ENCODE results near the gene RBMS1. TPM values are rescaled to one million over a fixed set of nuclear protein-coding genes. Genes with fewer than 3 reads are reported as not detected.
A peak's percentile ranks its signal among the peaks of the same experiment; 100 is the strongest.

Gene RBMS1
- total RNA-seq, 4 donors from 2014 or later: 13.5 to 31.6 (median 23.0) TPM

- Histone ChIP-seq H3K27me3 (no peaks in the 10 kb centered on the region), H3K4me3 (no peak overlapping the region), H3K9me3 (no peaks in the 10 kb centered on the region), H3K4me1 (peaks cover 18 to 42% (median 36%) of the 10 kb centered on the region in 4 donors), H3K36me3 (no peaks in the 10 kb centered on the region), H3K27ac (no peak overlapping the region)
- no peak for DNase-seq
- intact Hi-C loops (cut with DNase I; ENCODE audit: low total_unique reads) (no loop called here), in situ Hi-C loops (cut with MboI; ENCODE audit: low pct_ligation_motif_present in 1 of 4, low pct_unique_long_range_greater_than_20kb in 1 of 4, low sequenced_read_pairs in 3 of 4) (no loop called here)
- TF ChIP-seq EP300 (IDR thresholded peaks at IDR 0.05; ENCODE audit: low read depth) (no peak), POLR2AphosphoS5 (IDR thresholded peaks at IDR 0.05) (no peak), POLR2A (IDR thresholded peaks at IDR 0.05) (no peak), CTCF (IDR thresholded peaks at IDR 0.05) (no peak)
- 74 to 93% methylated on average over 3 to 5 of the region's 5 CpGs for WGBS, 2 donors (ENCODE audit: low coverage in 1 of 2)
Observed at GRCh38 chr2:160226367-160226766, 267.2 kb downstream of the RBMS1 start.

- no peaks in the 10 kb centered on the region for H3K9me3 ChIP-seq
- TF ChIP-seq CTCF (IDR thresholded peaks at IDR 0.05): no peak
- TF ChIP-seq EP300 (IDR thresholded peaks at IDR 0.05; ENCODE audit: low read depth): no peak
- TF ChIP-seq POLR2A (IDR thresholded peaks at IDR 0.05): no peak
- no peak for TF ChIP-seq POLR2AphosphoS5 (IDR thresholded peaks at IDR 0.05)
- intact Hi-C loops (cut with DNase I; ENCODE audit: low total_unique reads): no loop called here
- no peaks in the 10 kb centered on the region for H3K36me3 ChIP-seq
- in situ Hi-C loops (cut with MboI; ENCODE audit: low pct_ligation_motif_present in 1 of 4, low pct_unique_long_range_greater_than_20kb in 1 of 4, low sequenced_read_pairs in 3 of 4): no loop called here
- no peaks in the 10 kb centered on the region for H3K27me3 ChIP-seq
- no peak overlapping the region for H3K4me3 ChIP-seq
- 60 to 61% methylated on average over 2 to 4 of the region's 4 CpGs for WGBS, 2 donors (ENCODE audit: low coverage in 1 of 2)
- no peak overlapping the region for H3K27ac ChIP-seq
- peak; percentile 27 for DNase-seq
- H3K4me1 ChIP-seq: peaks cover 24 to 46% (median 42%) of the 10 kb centered on the region in 4 donors
Observed at GRCh38 chr2:160225722-160226121, 267.9 kb downstream of the RBMS1 start.

GRCh38 chr2:160224507-160224906 is 269.1 kb downstream of the RBMS1 start:
- peaks cover 26 to 49% (median 43%) of the 10 kb centered on the region in 4 donors for H3K4me1 ChIP-seq

GRCh38 chr2:160224060-160224459 is 269.5 kb downstream of the RBMS1 start:
- H3K4me1 ChIP-seq: peaks cover 26 to 49% (median 41%) of the 10 kb centered on the region in 4 donors
- no peak for DNase-seq

More at GRCh38 chr2:160224507-160224906, 269.1 kb downstream of the RBMS1 start:
- in situ Hi-C loops (cut with MboI; ENCODE audit: low pct_ligation_motif_present in 1 of 4, low pct_unique_long_range_greater_than_20kb in 1 of 4, low sequenced_read_pairs in 3 of 4): no loop called here
- Histone ChIP-seq H3K9me3 (no peaks in the 10 kb centered on the region), H3K4me3 (no peak overlapping the region), H3K27ac (no peak overlapping the region), H3K36me3 (no peaks in the 10 kb centered on the region), H3K27me3 (no peaks in the 10 kb centered on the region)
- intact Hi-C loops (cut with DNase I; ENCODE audit: low total_unique reads): no loop called here
- DNase-seq: no peak
- 76 to 100% methylated on average over 1 to 3 of the region's 3 CpGs for WGBS, 2 donors (ENCODE audit: low coverage in 1 of 2)
- TF ChIP-seq CTCF (IDR thresholded peaks at IDR 0.05) (no peak), POLR2A (IDR thresholded peaks at IDR 0.05) (no peak), EP300 (IDR thresholded peaks at IDR 0.05; ENCODE audit: low read depth) (no peak), POLR2AphosphoS5 (IDR thresholded peaks at IDR 0.05) (no peak)

More at GRCh38 chr2:160224060-160224459, 269.5 kb downstream of the RBMS1 start:
- in situ Hi-C loops (cut with MboI; ENCODE audit: low pct_ligation_motif_present in 1 of 4, low pct_unique_long_range_greater_than_20kb in 1 of 4, low sequenced_read_pairs in 3 of 4): no loop called here
- Histone ChIP-seq H3K36me3 (no peaks in the 10 kb centered on the region), H3K4me3 (no peak overlapping the region), H3K9me3 (no peaks in the 10 kb centered on the region), H3K27ac (peak overlapping the region in 3 of 4 donors; percentile 79 to 89 (median 84)), H3K27me3 (no peaks in the 10 kb centered on the region)
- WGBS, 2 donors (ENCODE audit: low coverage in 1 of 2): 39 to 46% methylated on average over 3 of the region's 3 CpGs
- intact Hi-C loops (cut with DNase I; ENCODE audit: low total_unique reads): no loop called here
- TF ChIP-seq EP300 (IDR thresholded peaks at IDR 0.05; ENCODE audit: low read depth): no peak
- TF ChIP-seq CTCF (IDR thresholded peaks at IDR 0.05): no peak
- TF ChIP-seq POLR2A (IDR thresholded peaks at IDR 0.05): no peak
